Colonic mucosa (tissue), 4 donors: Measurements from ENCODE around the gene NDEL1. TPM values are rescaled to one million over a fixed set of nuclear protein-coding genes. Genes with fewer than 3 reads are reported as not detected.

ENCODE experiments used
- DNase-seq: peaks from one replicate; pipeline ENCODE4 v3.0.0-alpha.2; 2020
- H3K27ac ChIP-seq: fragments of 200-600 bp; one replicate; pipeline ENCODE4 v1.8.0; 2021
- H3K27me3 ChIP-seq: fragments of 200-600 bp; one replicate; pipeline ENCODE4 v1.8.0; 2021
- H3K36me3 ChIP-seq: fragments of 200-600 bp; one replicate; pipeline ENCODE4 v1.8.0; 2021
- H3K4me1 ChIP-seq: fragments of 200-600 bp; one replicate; pipeline ENCODE4 v1.8.0; 2021; ENCODE audit warnings: mild to moderate bottlenecking
- H3K4me3 ChIP-seq: fragments of 200-600 bp; one replicate; pipeline ENCODE4 v1.8.0; 2021
- H3K9ac ChIP-seq, 2 donors: one replicate each; pipeline ENCODE4 v1.7.0; 2013; ENCODE audit warnings: control low read depth in 2 of 2, low read depth in 2 of 2, low read length in 2 of 2
- H3K9me3 ChIP-seq: fragments of 200-600 bp; one replicate; pipeline ENCODE4 v1.8.0; 2021
- CTCF ChIP-seq: fragments of 200-600 bp; IDR thresholded peaks from one replicate; pipeline ENCODE4 v1.8.0; 2022; ENCODE audit warnings: antibody characterized with exemption, mild to moderate bottlenecking
- intact Hi-C: fragments of 100-400 bp; cut with DNase I; formaldehyde crosslinking; loops from one replicate; pipeline ENCODE4 v1.14.1; 2022
- total RNA-seq, 2 donors: library from RNA; stranded (reverse); fragmentation: NEBNext Ultra II Directional in 1 of 2; extraction: Animal tissue kit (Norgen Biotek cat#: 25700) in 1 of 2; gene quantifications; one replicate each; pipeline ENCODE4 v1.2.1, GENCODE V29; 2021
- donor health status: healthy.
- donor health status: DM: no; HTN: no; CAD: no.
- donor health status: DM: no; HTN: no; CAD: no.

The NDEL1 gene
- total RNA-seq, 2 donors from 2014 or later, result 47.1 TPM

GRCh38 chr17:8481089-8481488 lies 45.4 kb downstream of the NDEL1 start:
- Histone ChIP-seq H3K9ac (no peak overlapping the region), H3K36me3 (no peaks in the 10 kb centered on the region), H3K9me3 (no peaks in the 10 kb centered on the region), H3K27ac (no peak overlapping the region), H3K4me3 (no peak overlapping the region), H3K4me1 (no peaks in the 10 kb centered on the region), H3K27me3 (no peaks in the 10 kb centered on the region)
- TF ChIP-seq CTCF, result no peak
- no peak for DNase-seq
- intact Hi-C loops, result no loop called here

GRCh38 chr17:8481703-8482102 lies 46.0 kb downstream of the NDEL1 start:
- H3K36me3 ChIP-seq, result no peaks in the 10 kb centered on the region

GRCh38 chr17:8482546-8482945 lies 46.9 kb downstream of the NDEL1 start:
- no peaks in the 10 kb centered on the region for H3K27me3 ChIP-seq
- no peaks in the 10 kb centered on the region for H3K36me3 ChIP-seq
- no peak overlapping the region for H3K4me3 ChIP-seq
- no peaks in the 10 kb centered on the region for H3K4me1 ChIP-seq
- no peak for DNase-seq
- no peak overlapping the region for H3K9ac ChIP-seq
- intact Hi-C loops, result no loop called here
- H3K9me3 ChIP-seq, result no peaks in the 10 kb centered on the region
- TF ChIP-seq CTCF, result no peak
- H3K27ac ChIP-seq, result no peak overlapping the region

More at GRCh38 chr17:8481703-8482102, 46.0 kb downstream of the NDEL1 start:
- Histone ChIP-seq H3K4me3 (no peak overlapping the region), H3K9me3 (no peaks in the 10 kb centered on the region), H3K9ac (no peak overlapping the region), H3K27ac (no peak overlapping the region), H3K27me3 (no peaks in the 10 kb centered on the region), H3K4me1 (no peaks in the 10 kb centered on the region)
- intact Hi-C loops, result no loop called here
- no peak for DNase-seq
- TF ChIP-seq CTCF, result no peak

GRCh38 chr17:8484465-8484864 lies 48.8 kb downstream of the NDEL1 start:
- no peak for TF ChIP-seq CTCF
- H3K27me3 ChIP-seq, result no peaks in the 10 kb centered on the region
- no peak overlapping the region for H3K4me3 ChIP-seq
- intact Hi-C loops, result no loop called here
- DNase-seq, result no peak
- no peak overlapping the region for H3K27ac ChIP-seq
- no peaks in the 10 kb centered on the region for H3K9me3 ChIP-seq
- H3K9ac ChIP-seq, result no peak overlapping the region
- no peaks in the 10 kb centered on the region for H3K4me1 ChIP-seq
- no peaks in the 10 kb centered on the region for H3K36me3 ChIP-seq

- H3K36me3 ChIP-seq, result no peaks in the 10 kb centered on the region
- no peaks in the 10 kb centered on the region for H3K9me3 ChIP-seq
- no peaks in the 10 kb centered on the region for H3K4me1 ChIP-seq
- TF ChIP-seq CTCF, result no peak
- H3K27ac ChIP-seq, result no peak overlapping the region
- no peak overlapping the region for H3K9ac ChIP-seq
- no peaks in the 10 kb centered on the region for H3K27me3 ChIP-seq
- no peak for DNase-seq
- H3K4me3 ChIP-seq, result no peak overlapping the region
- intact Hi-C loops, result no loop called here
These were observed 49.8 kb downstream of the NDEL1 start for GRCh38 chr17:8485491-8485890.
